Activated naive CD4-positive, alpha-beta T cell treated with anti-CD3 and anti-CD28 coated beads for 36 hours (primary cell): ENCODE measurements around the gene HLA-A. TPM values are rescaled to one million over a fixed set of nuclear protein-coding genes. Genes with fewer than 3 reads are reported as not detected.
"Not testable (repeated sequence)": the region's sequence is repeated elsewhere in the genome, so short reads cannot be mapped to it uniquely, and the experiment has no call there.

Experiments used
- CTCF ChIA-PET: fragments of 350-600 bp; sonication (Branson Sonifier 250); formaldehyde crosslinking; loops from one replicate; lab custom pipeline; 2021; ENCODE audit warnings: antibody characterized with exemption; lab: Charles Lee
- DNase-seq: peaks from one replicate; pipeline ENCODE4 v3.0.0-alpha.2; 2020
- H3K27ac Mint-ChIP-seq: one replicate; pipeline ENCODE4 v1.8.0; 2021; ENCODE audit warnings: mild to moderate bottlenecking, mixed read lengths
- H3K27me3 Mint-ChIP-seq: one replicate; pipeline ENCODE4 v1.8.0; 2021; ENCODE audit warnings: low read depth, mixed read lengths
- H3K36me3 Mint-ChIP-seq: one replicate; pipeline ENCODE4 v1.8.0; 2021; ENCODE audit warnings: low read depth, mixed read lengths
- H3K4me1 Mint-ChIP-seq: one replicate; pipeline ENCODE4 v1.8.0; 2021; ENCODE audit warnings: low read depth, mixed read lengths
- H3K4me3 Mint-ChIP-seq: one replicate; pipeline ENCODE4 v1.8.0; 2021; ENCODE audit warnings: mild to moderate bottlenecking, moderate library complexity, mixed read lengths
- H3K9me3 Mint-ChIP-seq: one replicate; pipeline ENCODE4 v1.8.0; 2021; ENCODE audit warnings: mixed read lengths
- intact Hi-C: fragments of 100-400 bp; cut with micrococcal nuclease; formaldehyde crosslinking; loops from one replicate; pipeline ENCODE4 v1.15.1; 2023
- total RNA-seq, 2 experiments: library from RNA; stranded (reverse); gene quantifications; one replicate each; pipeline ENCODE4 v1.2.3, GENCODE V29; 2021

Gene HLA-A
- total RNA-seq, 2 experiments from 2014 or later, result 1,509 to 1,515 TPM

GRCh38 chr6:29924287-29924686 is 18.0 kb upstream of the HLA-A start:
- intact Hi-C loops, result no loop called here
- CTCF ChIA-PET, result no interaction called here
- H3K4me1 Mint-ChIP-seq, result peaks cover 27% of the 10 kb centered on the region
- DNase-seq, result no peak
- H3K27me3 Mint-ChIP-seq, result no peaks in the 10 kb centered on the region
- H3K27ac Mint-ChIP-seq, result no peak overlapping the region
- peaks cover 8% of the 10 kb centered on the region for H3K36me3 Mint-ChIP-seq
- H3K9me3 Mint-ChIP-seq, result no peaks in the 10 kb centered on the region
- H3K4me3 Mint-ChIP-seq, result no peak overlapping the region

DNA sequence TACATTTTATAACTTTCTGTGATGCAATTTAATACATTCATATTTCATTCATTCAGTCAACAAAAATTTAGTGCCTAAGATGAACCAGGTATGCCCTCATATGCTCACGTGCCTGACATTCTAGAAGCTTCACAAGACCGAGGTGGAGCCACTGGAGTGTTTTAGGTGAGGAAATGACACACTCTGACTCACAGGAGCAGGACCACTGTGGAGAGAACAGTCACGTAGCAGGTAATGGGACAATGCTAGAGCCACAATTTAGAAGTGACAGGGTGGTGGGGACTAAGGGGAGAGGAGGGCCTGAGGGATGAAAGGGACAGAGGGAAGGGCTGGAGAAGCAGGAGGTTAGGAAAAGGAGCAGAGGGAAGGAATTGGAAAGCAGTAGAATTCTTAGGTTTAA is 17.6 kb upstream of the HLA-A start:
- no peak overlapping the region for H3K4me3 Mint-ChIP-seq
- peaks cover 29% of the 10 kb centered on the region for H3K4me1 Mint-ChIP-seq
- CTCF ChIA-PET, result no interaction called here
- peak; percentile 43 for DNase-seq
- H3K36me3 Mint-ChIP-seq, result peaks cover 11% of the 10 kb centered on the region
- no peaks in the 10 kb centered on the region for H3K27me3 Mint-ChIP-seq
- no peaks in the 10 kb centered on the region for H3K9me3 Mint-ChIP-seq
- H3K27ac Mint-ChIP-seq, result no peak overlapping the region
- intact Hi-C loops, result loop anchor here (5.0 kb wide), 4 partner anchors 37 to 202 kb away; partner anchors contain the start of genes HLA-F and PPP1R11

GRCh38 chr6:29925321-29925720 is 17.0 kb upstream of the HLA-A start:
- intact Hi-C loops, result loop anchor here (5.0 kb wide), 4 partner anchors 38 to 203 kb away; partner anchors contain the start of genes HLA-F and PPP1R11
- Mint-ChIP-seq H3K27me3 (no peaks in the 10 kb centered on the region), H3K9me3 (no peaks in the 10 kb centered on the region), H3K4me1 (peaks cover 31% of the 10 kb centered on the region), H3K36me3 (peaks cover 15% of the 10 kb centered on the region), H3K4me3 (peak overlapping the region; percentile 96), H3K27ac (peak overlapping the region; percentile 90)
- no peak for DNase-seq
- CTCF ChIA-PET, result interaction anchor here (0.7 to 1.0 kb wide), 3 partner anchors 27 to 51 kb away, joined by 3 read pairs; no protein-coding TSS in a partner anchor

DNA sequence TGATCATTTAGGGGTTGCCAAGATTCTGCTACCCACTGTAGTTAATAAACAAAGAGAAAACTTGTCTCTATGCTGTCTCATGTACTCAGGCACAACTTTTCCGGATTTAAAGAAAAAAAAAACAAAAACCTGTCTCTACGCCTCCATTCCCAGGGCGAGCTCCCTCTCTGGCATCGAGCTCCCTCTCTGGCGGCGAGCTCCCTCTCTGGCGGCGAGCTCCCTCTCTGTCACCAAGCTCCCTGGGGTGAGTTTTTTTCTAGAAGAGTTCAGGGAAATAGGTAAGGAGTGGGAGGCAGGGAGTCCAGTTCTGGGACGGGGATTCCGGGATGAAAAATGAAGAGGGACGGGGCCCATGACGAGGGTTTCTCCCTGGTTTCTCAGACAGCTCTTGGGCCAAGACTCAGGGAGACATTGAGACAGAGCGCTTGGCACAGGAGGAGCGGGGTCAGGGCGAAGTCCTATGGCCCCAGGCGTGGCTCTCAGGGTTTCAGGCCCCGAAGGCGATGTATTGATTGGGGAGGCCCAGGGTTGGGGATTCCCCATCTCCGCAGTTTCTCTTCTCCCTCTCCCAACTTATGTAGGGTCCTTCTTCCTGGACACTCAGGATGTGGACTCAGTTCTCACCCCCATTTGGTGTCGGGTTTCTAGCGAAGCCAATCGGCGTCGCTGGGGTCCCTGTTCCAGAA is 16.5 kb upstream of the HLA-A start:
- H3K36me3 Mint-ChIP-seq, result peaks cover 15% of the 10 kb centered on the region
- H3K4me1 Mint-ChIP-seq, result peaks cover 31% of the 10 kb centered on the region
- H3K4me3 Mint-ChIP-seq, result peak overlapping the region; percentile 96
- intact Hi-C loops, result loop anchor here (5.0 kb wide), 4 partner anchors 39 to 204 kb away; partner anchors contain the start of genes HLA-F and PPP1R11
- CTCF ChIA-PET, result interaction anchor here (0.7 to 1.0 kb wide), 3 partner anchors 27 to 50 kb away, joined by 3 read pairs; no protein-coding TSS in a partner anchor
- H3K27ac Mint-ChIP-seq, result peak overlapping the region; percentile 90
- no peaks in the 10 kb centered on the region for H3K9me3 Mint-ChIP-seq
- no peak for DNase-seq
- no peaks in the 10 kb centered on the region for H3K27me3 Mint-ChIP-seq

DNA sequence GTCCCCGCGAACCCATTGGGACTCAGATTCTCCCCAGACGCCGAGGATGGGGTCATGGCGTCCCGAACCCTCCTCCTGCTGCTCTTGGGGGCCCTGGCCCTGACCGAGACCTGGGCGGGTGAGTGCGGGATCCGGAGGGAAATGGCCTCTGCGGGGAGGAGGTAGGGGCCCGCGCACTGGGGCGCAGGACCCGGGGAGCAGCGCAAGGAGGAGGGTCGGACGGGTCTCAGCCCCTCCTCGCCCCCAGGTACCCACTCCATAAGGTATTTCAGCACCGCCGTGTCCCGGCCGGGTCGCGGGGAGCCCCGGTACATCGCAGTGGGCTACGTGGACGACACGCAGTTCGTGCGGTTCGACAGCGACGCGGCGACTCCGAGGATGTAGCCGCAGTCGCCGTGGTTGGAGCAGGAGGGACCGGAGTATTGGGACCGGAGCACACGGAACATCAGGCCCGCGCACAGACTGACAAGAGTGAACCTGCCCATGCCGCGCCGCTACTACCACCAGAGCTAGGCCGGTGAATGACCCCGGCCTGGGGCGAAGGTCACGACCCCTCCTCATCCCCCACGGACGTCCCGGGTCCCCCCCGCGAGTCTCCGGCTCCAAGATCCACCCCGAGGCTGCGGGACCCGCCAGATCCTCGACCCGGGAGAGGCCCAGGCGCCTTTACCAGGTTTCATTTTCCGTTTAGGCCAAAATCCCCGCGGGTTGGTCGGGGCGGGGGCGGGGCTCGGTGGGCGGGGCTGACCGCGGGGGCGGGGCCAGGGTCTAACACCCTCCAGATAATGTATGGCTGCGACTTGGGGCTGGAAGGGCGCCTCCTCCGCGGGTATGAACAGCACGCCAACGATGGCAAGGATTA is 15.7 kb upstream of the HLA-A start:
- Mint-ChIP-seq H3K4me1 (peaks cover 31% of the 10 kb centered on the region), H3K27ac (peak overlapping the region; percentile 94), H3K4me3 (peak overlapping the region; percentile 96), H3K27me3 (no peaks in the 10 kb centered on the region), H3K36me3 (peaks cover 15% of the 10 kb centered on the region), H3K9me3 (no peaks in the 10 kb centered on the region)
- intact Hi-C loops, result loop anchor here (1.0 to 5.0 kb wide), 6 partner anchors 16 to 204 kb away; partner anchors contain the start of genes HLA-A, HLA-F and PPP1R11
- DNase-seq, result peak; percentile 90
- CTCF ChIA-PET, result no interaction called here

- H3K4me3 Mint-ChIP-seq, result peak overlapping the region; percentile 96
- no peaks in the 10 kb centered on the region for H3K27me3 Mint-ChIP-seq
- peak overlapping the region; percentile 94 for H3K27ac Mint-ChIP-seq
- DNase-seq, result no peak
- peaks cover 15% of the 10 kb centered on the region for H3K36me3 Mint-ChIP-seq
- intact Hi-C loops, result loop anchor here (1.0 to 5.0 kb wide), 6 partner anchors 15 to 205 kb away; partner anchors contain the start of genes HLA-A, HLA-F and PPP1R11
- no peaks in the 10 kb centered on the region for H3K9me3 Mint-ChIP-seq
- peaks cover 31% of the 10 kb centered on the region for H3K4me1 Mint-ChIP-seq
- CTCF ChIA-PET, result no interaction called here
These were observed 15.1 kb upstream of the HLA-A start for GRCh38 chr6:29927275-29927569.

GRCh38 chr6:29927841-29928388 is 14.4 kb upstream of the HLA-A start:
- CTCF ChIA-PET, result no interaction called here
- peaks cover 31% of the 10 kb centered on the region for H3K4me1 Mint-ChIP-seq
- intact Hi-C loops, result loop anchor here (1.0 to 5.0 kb wide), 6 partner anchors 14 to 206 kb away; partner anchors contain the start of genes HLA-A, HLA-F and PPP1R11
- peak overlapping the region; percentile 96 for H3K4me3 Mint-ChIP-seq
- H3K27me3 Mint-ChIP-seq, result no peaks in the 10 kb centered on the region
- H3K9me3 Mint-ChIP-seq, result no peaks in the 10 kb centered on the region
- H3K27ac Mint-ChIP-seq, result peak overlapping the region; percentile 94
- no peak for DNase-seq
- H3K36me3 Mint-ChIP-seq, result peaks cover 15% of the 10 kb centered on the region

- CTCF ChIA-PET, H3K9me3 Mint-ChIP-seq, intact Hi-C loops, DNase-seq, H3K4me3 Mint-ChIP-seq, H3K27ac Mint-ChIP-seq, H3K27me3 Mint-ChIP-seq: not testable (repeated sequence)
- Mint-ChIP-seq H3K36me3 (peaks cover 15% of the 10 kb centered on the region), H3K4me1 (peaks cover 28% of the 10 kb centered on the region)
These were observed 12.3 kb upstream of the HLA-A start for GRCh38 chr6:29930047-29930446.

- H3K27ac Mint-ChIP-seq, result no peak overlapping the region
- intact Hi-C loops, result no loop called here
- DNase-seq, result no peak
- no peak overlapping the region for H3K4me3 Mint-ChIP-seq
- peaks cover 7% of the 10 kb centered on the region for H3K36me3 Mint-ChIP-seq
- CTCF ChIA-PET, result no interaction called here
- no peaks in the 10 kb centered on the region for H3K27me3 Mint-ChIP-seq
- peaks cover 17% of the 10 kb centered on the region for H3K4me1 Mint-ChIP-seq
- peaks cover 5% of the 10 kb centered on the region for H3K9me3 Mint-ChIP-seq
These were observed 8.4 kb upstream of the HLA-A start for GRCh38 chr6:29933955-29934354.

DNA sequence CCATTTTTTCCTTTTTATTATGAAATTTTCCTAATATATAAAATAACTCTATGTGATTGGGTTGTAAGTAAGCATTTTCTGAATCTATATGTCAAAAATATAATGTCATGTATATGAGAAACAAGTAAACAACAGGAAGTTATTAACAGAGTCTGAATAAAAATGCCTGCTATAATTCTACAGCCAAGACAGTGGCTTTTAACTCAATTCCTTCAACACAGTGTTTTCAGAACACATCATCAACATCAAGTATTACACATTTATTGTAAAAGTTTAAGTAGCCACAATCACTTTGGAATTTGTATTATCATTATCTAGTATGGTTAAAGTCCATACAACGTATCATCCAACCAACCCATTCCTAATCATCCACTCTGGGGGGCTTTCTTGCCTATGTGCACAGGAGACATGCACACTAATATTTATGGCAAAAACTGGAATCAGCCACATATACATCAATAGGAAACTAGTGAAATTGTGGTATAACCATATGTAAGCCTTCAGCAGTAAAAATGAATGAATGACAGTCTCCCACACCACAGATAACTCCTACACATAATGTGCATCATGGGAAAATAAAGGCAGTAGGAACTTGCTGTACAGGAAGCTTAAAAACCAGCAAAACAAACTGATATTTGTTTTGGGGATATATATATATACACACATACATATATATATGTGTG is 6.9 kb upstream of the HLA-A start:
- Mint-ChIP-seq H3K9me3 (peaks cover 5% of the 10 kb centered on the region), H3K4me3 (no peak overlapping the region), H3K27ac (no peak overlapping the region), H3K36me3 (no peaks in the 10 kb centered on the region), H3K4me1 (peaks cover 23% of the 10 kb centered on the region), H3K27me3 (no peaks in the 10 kb centered on the region)
- intact Hi-C loops, result no loop called here
- CTCF ChIA-PET, result interaction anchor here (0.6 kb wide), 1 partner anchor 35 kb away, joined by 3 read pairs; no protein-coding TSS in a partner anchor
- no peak for DNase-seq

DNA sequence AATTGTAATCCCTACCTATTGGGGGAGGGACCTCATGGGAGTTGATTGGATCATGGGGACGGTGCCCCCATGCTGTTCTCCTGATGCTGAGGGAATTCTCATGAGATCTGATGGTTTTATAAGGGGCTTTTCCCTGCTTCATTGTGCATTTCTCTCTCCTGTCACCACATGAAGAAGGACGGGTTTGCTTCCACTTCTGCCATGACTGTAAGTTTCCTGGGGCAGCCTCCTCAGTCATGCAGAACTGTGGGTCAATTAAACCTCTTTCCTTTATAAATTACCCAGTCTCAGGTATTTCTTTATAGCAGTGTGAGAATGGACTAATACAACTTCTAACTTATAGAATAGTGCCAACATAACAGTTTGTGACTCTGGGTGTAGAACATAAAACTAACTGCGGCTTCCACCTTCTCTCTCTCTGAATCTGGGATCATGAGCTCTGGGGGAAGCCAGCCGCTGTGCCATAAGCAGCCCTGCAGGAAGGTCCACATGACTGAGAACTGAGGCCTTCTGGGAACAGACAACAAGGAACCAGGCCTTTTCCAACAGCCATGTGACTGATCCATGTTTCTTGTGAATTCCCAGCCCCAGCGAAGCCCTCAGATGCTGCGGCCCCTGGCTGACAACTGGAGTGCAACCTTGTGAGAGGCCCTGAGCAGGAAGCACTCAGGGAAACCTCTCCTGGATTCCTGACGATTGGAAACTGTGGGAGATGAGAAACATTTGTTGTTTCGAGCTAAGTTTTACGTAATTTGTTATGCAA is 3.4 kb upstream of the HLA-A start:
- Mint-ChIP-seq H3K4me1 (peaks cover 33% of the 10 kb centered on the region), H3K27me3 (no peaks in the 10 kb centered on the region), H3K27ac (peak overlapping the region; percentile 26), H3K9me3 (peaks cover 5% of the 10 kb centered on the region), H3K4me3 (no peak overlapping the region), H3K36me3 (peaks cover 16% of the 10 kb centered on the region)
- DNase-seq, result peak; percentile 66
- intact Hi-C loops, result no loop called here
- CTCF ChIA-PET, result no interaction called here
